Tibial nerve (tissue), 4 donors: ENCODE measurements around the gene MACIR. TPM values are rescaled to one million over a fixed set of nuclear protein-coding genes. Genes with fewer than 3 reads are reported as not detected.
A peak's percentile ranks its signal among the peaks of the same experiment; 100 is the strongest.

Experiments used
- DNase-seq, 2 donors: peaks; one replicate each; pipeline ENCODE4 v3.0.0-alpha.2; 2019; ENCODE audit warnings: low spot score in 2 of 2
- H3K27ac ChIP-seq, 4 donors: fragments of 200-600 bp; sonication (generic) in 3 of 4; one replicate each; pipeline ENCODE4 v1.5.1; 2017 to 2019; ENCODE audit warnings: mild to moderate bottlenecking in 1 of 4
- H3K27me3 ChIP-seq, 2 donors: fragments of 200-600 bp; sonication (generic) in 1 of 2; one replicate each; pipeline versions ENCODE4 v1.5.1 to v1.6.0; 2017 to 2019
- H3K36me3 ChIP-seq, 3 donors: fragments of 200-600 bp; sonication (generic); one replicate each; pipeline ENCODE4 v1.5.1; 2018 to 2019
- H3K4me1 ChIP-seq, 4 donors: fragments of 200-600 bp; sonication (generic) in 3 of 4; one replicate each; pipeline ENCODE4 v1.5.1; 2017 to 2019
- H3K4me3 ChIP-seq, 4 donors: fragments of 200-600 bp; sonication (generic) in 3 of 4; one replicate each; pipeline ENCODE4 v1.5.1; 2017 to 2019; ENCODE audit warnings: mild to moderate bottlenecking in 1 of 4, moderate library complexity in 1 of 4
- H3K9me3 ChIP-seq, 4 donors: fragments of 200-600 bp; sonication (generic) in 3 of 4; one replicate each; pipeline ENCODE4 v1.5.1; 2017 to 2019
- CTCF ChIP-seq, 5 experiments: fragments of 200-600 bp in 3 of 5; fragments of 450-650 bp in 2 of 5; sonication (generic) in 3 of 5; IDR thresholded peaks; one replicate each; pipeline ENCODE4 v1.5.1; 2016 to 2019; ENCODE audit warnings: antibody characterized with exemption in 5 of 5, mild to moderate bottlenecking in 3 of 5, moderate library complexity in 2 of 5
- EP300 ChIP-seq, 2 donors: sonication (generic); formaldehyde crosslinking; IDR thresholded peaks; one replicate each; pipeline ENCODE4 v1.6.1; 2017; ENCODE audit warnings: antibody characterized with exemption in 2 of 2, mild to moderate bottlenecking in 1 of 2
- POLR2A ChIP-seq, 2 donors: fragments of 450-650 bp; IDR thresholded peaks; one replicate each; pipeline ENCODE4 v1.6.1; 2017; ENCODE audit warnings: antibody characterized with exemption in 2 of 2, mild to moderate bottlenecking in 2 of 2, moderate library complexity in 2 of 2
- WGBS, 2 donors: methylation state at CpG; one replicate each; pipeline ENCODE4 v1.1.5; 2018; 5-methylcytosine and 5-hydroxymethylcytosine counted together
- total RNA-seq, 4 donors: library from RNA; depleted of rRNA; stranded (reverse); fragments of >200 nt; gene quantifications; one replicate each; pipeline ENCODE4 v1.1.0, GENCODE V29; 2016

MACIR gene
- total RNA-seq, 4 donors from 2014 or later = 12.7 to 24.1 (median 17.1) TPM

DNA sequence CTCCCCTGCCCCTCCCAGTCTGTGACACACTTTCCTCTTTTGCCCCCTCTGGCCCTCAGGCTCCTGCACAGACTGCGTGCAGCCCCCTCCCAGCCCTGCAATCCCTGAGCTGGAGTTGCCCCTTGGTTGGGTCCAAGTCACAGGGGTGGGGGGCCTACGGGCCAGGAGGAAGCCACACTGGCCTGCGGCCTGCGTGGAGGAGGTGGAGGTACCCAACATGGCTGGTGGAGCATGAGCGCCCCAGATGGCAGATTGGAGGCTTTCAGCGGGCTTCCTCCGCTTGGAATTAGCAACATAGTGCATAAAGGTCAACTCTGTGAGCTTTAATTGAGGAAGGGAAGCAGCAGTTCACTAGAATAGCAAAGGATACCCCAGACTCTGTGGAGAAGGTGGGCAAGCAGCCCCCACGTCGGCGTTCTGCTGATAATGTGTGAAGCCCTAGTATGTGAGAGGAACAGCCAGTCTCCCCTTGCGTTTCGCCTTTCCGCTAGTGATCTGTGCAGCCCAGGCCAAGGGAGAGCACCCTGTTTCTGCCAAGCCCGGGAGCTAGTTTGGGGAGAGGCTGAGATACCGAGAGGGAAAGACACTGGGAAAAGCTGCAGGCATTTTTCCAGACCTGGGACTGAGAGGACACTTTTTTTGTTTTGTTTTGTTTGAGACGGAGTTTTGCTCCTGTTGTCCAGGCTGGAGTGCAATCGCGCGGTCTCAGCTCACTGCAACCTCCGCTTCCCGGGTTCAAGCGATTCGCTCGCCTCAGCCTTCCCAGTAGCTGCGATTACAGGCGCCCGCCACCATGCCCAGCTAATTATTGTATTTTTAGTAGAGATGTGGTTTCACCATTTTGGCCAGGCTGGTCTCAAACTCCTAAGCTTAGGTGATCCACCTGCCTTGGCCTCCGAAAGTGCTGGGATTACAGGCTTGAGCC lies 35.3 kb upstream of the MACIR start:
- no peak for DNase-seq
- no peaks in the 10 kb centered on the region for H3K27me3 ChIP-seq
- no peak overlapping the region for H3K4me3 ChIP-seq
- H3K27ac ChIP-seq = no peak overlapping the region
- 92% methylated on average over 28 of the region's 28 CpGs for WGBS, 2 donors
- H3K36me3 ChIP-seq = no peaks in the 10 kb centered on the region
- no peaks in the 10 kb centered on the region for H3K9me3 ChIP-seq
- TF ChIP-seq POLR2A (IDR thresholded peaks at IDR 0.05) = no peak
- no peak for TF ChIP-seq CTCF (IDR thresholded peaks at IDR 0.05)
- TF ChIP-seq EP300 (IDR thresholded peaks at IDR 0.05) = no peak
- H3K4me1 ChIP-seq = no peaks in the 10 kb centered on the region

GRCh38 chr5:103224118-103224893 lies 34.3 kb upstream of the MACIR start:
- 56 to 58% methylated on average over 9 to 11 of the region's 11 CpGs for WGBS, 2 donors

GRCh38 chr5:103224894-103225246 lies 33.7 kb upstream of the MACIR start:
- H3K36me3 ChIP-seq = no peaks in the 10 kb centered on the region
- H3K4me1 ChIP-seq = no peaks in the 10 kb centered on the region
- no peaks in the 10 kb centered on the region for H3K9me3 ChIP-seq
- no peaks in the 10 kb centered on the region for H3K27me3 ChIP-seq
- peak in 1 of 5 experiments; percentile 4 for TF ChIP-seq CTCF (IDR thresholded peaks at IDR 0.05)
- TF ChIP-seq POLR2A (IDR thresholded peaks at IDR 0.05) = no peak
- no peak for TF ChIP-seq EP300 (IDR thresholded peaks at IDR 0.05)
- DNase-seq = no peak
- WGBS, 2 donors = 82 to 87% methylated on average over 5 of the region's 5 CpGs
- no peak overlapping the region for H3K4me3 ChIP-seq
- no peak overlapping the region for H3K27ac ChIP-seq

More at GRCh38 chr5:103224118-103224893, 34.3 kb upstream of the MACIR start:
- Histone ChIP-seq H3K4me3 (no peak overlapping the region), H3K4me1 (no peaks in the 10 kb centered on the region), H3K27me3 (no peaks in the 10 kb centered on the region), H3K36me3 (no peaks in the 10 kb centered on the region), H3K27ac (no peak overlapping the region), H3K9me3 (no peaks in the 10 kb centered on the region)
- peak; percentile 37 to 55 (median 47) for TF ChIP-seq CTCF (IDR thresholded peaks at IDR 0.05)
- no peak for TF ChIP-seq EP300 (IDR thresholded peaks at IDR 0.05)
- peak in 1 of 2 donors; percentile 55 for DNase-seq

GRCh38 chr5:103228061-103228460 lies 30.5 kb upstream of the MACIR start:
- 91 to 92% methylated on average over 5 of the region's 5 CpGs for WGBS, 2 donors
- Histone ChIP-seq H3K9me3 (no peaks in the 10 kb centered on the region), H3K4me1 (no peaks in the 10 kb centered on the region), H3K4me3 (no peak overlapping the region), H3K27me3 (no peaks in the 10 kb centered on the region), H3K27ac (no peak overlapping the region), H3K36me3 (no peaks in the 10 kb centered on the region)
- TF ChIP-seq EP300 (IDR thresholded peaks at IDR 0.05) (no peak), POLR2A (IDR thresholded peaks at IDR 0.05) (no peak), CTCF (IDR thresholded peaks at IDR 0.05) (no peak)
- DNase-seq = no peak

- no peak for DNase-seq
- Histone ChIP-seq H3K27ac (no peak overlapping the region), H3K9me3 (no peaks in the 10 kb centered on the region), H3K4me3 (no peak overlapping the region), H3K27me3 (no peaks in the 10 kb centered on the region), H3K4me1 (no peaks in the 10 kb centered on the region), H3K36me3 (no peaks in the 10 kb centered on the region)
- no peak for TF ChIP-seq POLR2A (IDR thresholded peaks at IDR 0.05)
- no peak for TF ChIP-seq EP300 (IDR thresholded peaks at IDR 0.05)
- TF ChIP-seq CTCF (IDR thresholded peaks at IDR 0.05) = no peak
- WGBS, 2 donors = 56 to 80% methylated on average over 1 of the region's 1 CpG
These were observed 30.0 kb upstream of the MACIR start for GRCh38 chr5:103228588-103228987.
